PFSK-1 (cell line): ENCODE measurements around the gene CTAGE15. TPM values are rescaled to one million over a fixed set of nuclear protein-coding genes. Genes with fewer than 3 reads are reported as not detected.
"Not testable (repeated sequence)": the region's sequence is repeated elsewhere in the genome, so short reads cannot be mapped to it uniquely, and the experiment has no call there.

ENCODE experiments used
- POLR2AphosphoS5 ChIP-seq: IDR thresholded peaks from 2 replicates; pipeline ENCODE4 v1.6.1; 2012; ENCODE audit warnings: low read depth, mild to moderate bottlenecking, control low read depth, low read length, moderate library complexity
- SIN3A ChIP-seq: IDR thresholded peaks from 2 replicates; pipeline ENCODE4 v1.6.1; 2012; ENCODE audit warnings: mild to moderate bottlenecking, low read length, moderate library complexity, borderline replicate concordance; ENCODE audit not compliant: insufficient read depth
- TAF1 ChIP-seq: IDR thresholded peaks from 2 replicates; pipeline ENCODE4 v1.6.1; 2012; ENCODE audit warnings: low read length, control low read depth, borderline replicate concordance; ENCODE audit not compliant: insufficient read depth
- polyA plus RNA-seq: library from polyadenylated mRNA; unstranded; fragments of >200 nt; gene quantifications from one replicate; pipeline ENCODE4 v1.2.1, GENCODE V29; 2012; ENCODE audit warnings: low read depth, missing spikeins; ENCODE audit not compliant: insufficient read length
- TF ChIP-seq, protein P1 (sequence below), 2 experiments: IDR thresholded peaks; 2 replicates each; pipeline versions ENCODE4 v1.6.1 to v1.8.0; 2011 to 2012; ENCODE audit warnings: low read depth in 2 of 2, low read length in 2 of 2, control low read depth in 1 of 2, inconsistent platforms in 1 of 2, mild to moderate bottlenecking in 1 of 2, moderate library complexity in 1 of 2; ENCODE audit not compliant: insufficient read depth in 1 of 2

The CTAGE15 gene, protein sequence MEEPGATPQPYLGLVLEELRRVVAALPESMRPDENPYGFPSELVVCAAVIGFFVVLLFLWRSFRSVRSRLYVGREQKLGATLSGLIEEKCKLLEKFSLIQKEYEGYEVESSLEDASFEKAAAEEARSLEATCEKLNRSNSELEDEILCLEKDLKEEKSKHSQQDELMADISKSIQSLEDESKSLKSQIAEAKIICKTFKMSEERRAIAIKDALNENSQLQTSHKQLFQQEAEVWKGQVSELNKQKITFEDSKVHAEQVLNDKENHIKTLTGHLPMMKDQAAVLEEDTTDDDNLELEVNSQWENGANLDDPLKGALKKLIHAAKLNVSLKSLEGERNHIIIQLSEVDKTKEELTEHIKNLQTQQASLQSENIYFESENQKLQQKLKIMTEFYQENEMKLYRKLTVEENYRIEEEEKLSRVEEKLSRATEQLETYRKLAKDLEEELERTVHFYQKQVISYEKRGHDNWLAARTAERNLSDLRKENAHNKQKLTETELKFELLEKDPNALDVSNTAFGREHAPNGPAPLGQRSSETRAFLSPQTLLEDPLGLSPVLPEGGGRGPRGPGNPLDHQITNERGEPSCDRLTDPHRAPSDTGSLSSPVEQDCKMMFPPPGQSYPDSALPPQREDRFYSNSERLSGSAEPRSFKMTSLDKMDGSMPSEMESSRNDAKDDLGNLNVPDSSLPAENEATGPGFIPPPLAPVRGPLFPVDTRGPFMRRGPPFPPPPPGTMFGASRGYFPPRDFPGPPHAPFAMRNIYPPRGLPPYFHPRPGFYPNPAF
- polyA plus RNA-seq, result not detected

DNA sequence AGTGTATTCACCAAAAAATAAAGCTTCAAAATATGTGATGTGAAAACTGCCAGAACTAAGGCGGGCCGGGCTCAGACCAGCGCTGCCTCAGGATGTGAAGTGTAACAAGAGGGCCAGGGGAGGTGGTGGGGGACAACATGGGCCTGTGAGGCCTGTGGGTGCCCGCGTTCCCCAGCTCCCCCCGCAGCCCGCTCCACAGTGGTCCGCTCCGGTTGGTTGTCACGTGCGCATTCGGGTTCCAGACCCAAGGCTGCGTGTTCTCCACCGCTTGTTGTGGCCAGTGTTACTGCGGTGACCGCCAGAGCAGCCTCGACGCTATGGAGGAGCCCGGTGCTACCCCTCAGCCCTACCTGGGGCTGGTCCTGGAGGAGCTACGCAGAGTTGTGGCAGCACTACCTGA, at the start of gene CTAGE15:
Gene CTAGE15, plus strand, starts transcription at position 301 of the 400 bp plus-strand sequence. Its CDS starts 17 bp downstream, at position 318.
- not testable (repeated sequence) for TF ChIP-seq POLR2AphosphoS5, TAF1
- TF ChIP-seq, protein P1, sequence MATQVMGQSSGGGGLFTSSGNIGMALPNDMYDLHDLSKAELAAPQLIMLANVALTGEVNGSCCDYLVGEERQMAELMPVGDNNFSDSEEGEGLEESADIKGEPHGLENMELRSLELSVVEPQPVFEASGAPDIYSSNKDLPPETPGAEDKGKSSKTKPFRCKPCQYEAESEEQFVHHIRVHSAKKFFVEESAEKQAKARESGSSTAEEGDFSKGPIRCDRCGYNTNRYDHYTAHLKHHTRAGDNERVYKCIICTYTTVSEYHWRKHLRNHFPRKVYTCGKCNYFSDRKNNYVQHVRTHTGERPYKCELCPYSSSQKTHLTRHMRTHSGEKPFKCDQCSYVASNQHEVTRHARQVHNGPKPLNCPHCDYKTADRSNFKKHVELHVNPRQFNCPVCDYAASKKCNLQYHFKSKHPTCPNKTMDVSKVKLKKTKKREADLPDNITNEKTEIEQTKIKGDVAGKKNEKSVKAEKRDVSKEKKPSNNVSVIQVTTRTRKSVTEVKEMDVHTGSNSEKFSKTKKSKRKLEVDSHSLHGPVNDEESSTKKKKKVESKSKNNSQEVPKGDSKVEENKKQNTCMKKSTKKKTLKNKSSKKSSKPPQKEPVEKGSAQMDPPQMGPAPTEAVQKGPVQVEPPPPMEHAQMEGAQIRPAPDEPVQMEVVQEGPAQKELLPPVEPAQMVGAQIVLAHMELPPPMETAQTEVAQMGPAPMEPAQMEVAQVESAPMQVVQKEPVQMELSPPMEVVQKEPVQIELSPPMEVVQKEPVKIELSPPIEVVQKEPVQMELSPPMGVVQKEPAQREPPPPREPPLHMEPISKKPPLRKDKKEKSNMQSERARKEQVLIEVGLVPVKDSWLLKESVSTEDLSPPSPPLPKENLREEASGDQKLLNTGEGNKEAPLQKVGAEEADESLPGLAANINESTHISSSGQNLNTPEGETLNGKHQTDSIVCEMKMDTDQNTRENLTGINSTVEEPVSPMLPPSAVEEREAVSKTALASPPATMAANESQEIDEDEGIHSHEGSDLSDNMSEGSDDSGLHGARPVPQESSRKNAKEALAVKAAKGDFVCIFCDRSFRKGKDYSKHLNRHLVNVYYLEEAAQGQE (IDR thresholded peaks at IDR 0.05; ENCODE audit: insufficient read depth in 1 of 2, low read depth in 2 of 2, low read length in 2 of 2), result not testable (repeated sequence)

DNA sequence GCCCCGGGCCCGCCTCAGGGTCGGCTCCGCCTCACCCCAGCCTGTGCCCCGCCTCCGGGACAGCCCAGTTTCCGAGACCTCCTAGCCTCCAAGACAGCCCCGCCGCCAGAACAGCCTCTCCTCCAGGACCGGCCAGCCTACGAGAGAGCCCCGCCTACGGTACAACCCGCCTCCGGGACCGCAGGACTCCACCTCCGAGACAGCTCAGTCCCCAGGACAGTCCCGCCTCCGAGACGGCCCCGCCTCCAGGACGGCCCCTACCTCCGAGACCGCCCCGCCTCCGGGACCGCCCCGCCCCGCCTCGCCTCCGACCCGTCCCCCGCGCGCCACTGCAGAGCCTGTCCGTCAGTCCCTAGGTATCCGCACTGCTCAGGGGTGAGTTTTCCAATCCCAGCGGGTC, 49.0 kb downstream of the CTAGE15 start, which contains the start of gene TCAF2:
Gene TCAF2, plus strand, starts transcription at position 329 of the 400 bp plus-strand sequence.
- TF ChIP-seq, protein P1 (IDR thresholded peaks at IDR 0.05; ENCODE audit: insufficient read depth in 1 of 2, low read depth in 2 of 2, low read length in 2 of 2), result not testable (repeated sequence)
- not testable (repeated sequence) for TF ChIP-seq TAF1, SIN3A
